ENCODE measurements around the gene ESYT2. TPM values are rescaled to one million over a fixed set of nuclear protein-coding genes. Genes with fewer than 3 reads are reported as not detected.

ESYT2 gene
- total RNA-seq, 1 donor from 2014 or later, result 102 TPM

- Histone ChIP-seq H3K27ac (no peak overlapping the region), H3K4me3 (no peak overlapping the region), H3K27me3 (no peaks in the 10 kb centered on the region), H3K4me1 (no peaks in the 10 kb centered on the region), H3K36me3 (no peaks in the 10 kb centered on the region), H3K9me3 (no peaks in the 10 kb centered on the region)
- TF ChIP-seq CTCF (IDR thresholded peaks at IDR 0.05), result no peak
- DNase-seq (ENCODE audit: low spot score in 2 of 2), result no peak
- intact Hi-C loops (cut with DNase I), result no loop called here
Observed at GRCh38 chr7:158832994-158833393, 3.7 kb upstream of the ESYT2 start.

DNA sequence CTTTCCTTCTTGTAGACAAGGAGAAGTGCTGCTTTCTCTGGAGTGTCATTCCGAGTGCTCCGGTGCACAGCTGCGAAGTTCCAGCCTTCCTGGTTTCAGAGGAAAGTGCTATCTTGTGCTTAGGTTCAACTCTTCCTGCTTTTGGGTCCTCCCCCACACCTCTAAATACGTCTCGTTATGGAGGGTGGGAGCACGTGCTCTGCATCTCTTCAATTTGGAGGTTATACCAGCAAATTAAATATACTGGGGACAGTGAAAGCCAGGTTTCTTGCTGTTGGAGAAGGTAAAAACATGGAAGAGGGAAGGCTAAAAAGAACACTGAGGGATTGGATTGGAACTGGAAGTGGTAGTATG, 2.4 kb upstream of the ESYT2 start:
- no peak for TF ChIP-seq CTCF (IDR thresholded peaks at IDR 0.05)
- DNase-seq (ENCODE audit: low spot score in 2 of 2), result no peak
- Histone ChIP-seq H3K9me3 (no peaks in the 10 kb centered on the region), H3K4me1 (no peaks in the 10 kb centered on the region), H3K36me3 (no peaks in the 10 kb centered on the region), H3K27ac (no peak overlapping the region), H3K4me3 (no peak overlapping the region), H3K27me3 (no peaks in the 10 kb centered on the region)
- intact Hi-C loops (cut with DNase I), result no loop called here

GRCh38 chr7:158830211-158830723, 958 bp upstream of the ESYT2 start:
- Histone ChIP-seq H3K27me3 (no peaks in the 10 kb centered on the region), H3K4me3 (peak overlapping the region; percentile 74 to 90), H3K27ac (peak overlapping the region; percentile 97 to 100), H3K9me3 (no peaks in the 10 kb centered on the region), H3K36me3 (peaks cover 0 to 4% of the 10 kb centered on the region in 2 donors), H3K4me1 (peaks cover 0 to 9% of the 10 kb centered on the region in 2 donors)
- no peak for DNase-seq (ENCODE audit: low spot score in 2 of 2)
- intact Hi-C loops (cut with DNase I), result no loop called here
- TF ChIP-seq CTCF (IDR thresholded peaks at IDR 0.05), result no peak

DNA sequence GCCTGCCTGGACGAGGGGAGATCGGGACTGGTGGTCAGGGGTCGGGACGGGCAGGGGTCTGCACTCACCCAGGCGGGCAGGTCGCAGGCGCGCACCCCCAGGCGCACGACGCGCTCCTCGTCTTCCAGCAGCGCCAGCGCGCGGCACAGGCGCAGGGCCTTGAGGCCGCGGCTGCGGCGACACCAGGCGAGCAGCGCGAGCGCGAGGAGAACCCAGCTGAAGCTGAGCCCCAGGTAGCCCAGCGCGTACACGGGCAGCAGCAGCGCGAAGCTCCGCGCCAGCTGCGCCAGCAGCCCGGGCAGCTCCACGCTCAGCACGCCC, 328 bp downstream of the ESYT2 start:
- H3K4me3 ChIP-seq, result peak overlapping the region; percentile 74 to 90
- no peak for TF ChIP-seq CTCF (IDR thresholded peaks at IDR 0.05)

DNA sequence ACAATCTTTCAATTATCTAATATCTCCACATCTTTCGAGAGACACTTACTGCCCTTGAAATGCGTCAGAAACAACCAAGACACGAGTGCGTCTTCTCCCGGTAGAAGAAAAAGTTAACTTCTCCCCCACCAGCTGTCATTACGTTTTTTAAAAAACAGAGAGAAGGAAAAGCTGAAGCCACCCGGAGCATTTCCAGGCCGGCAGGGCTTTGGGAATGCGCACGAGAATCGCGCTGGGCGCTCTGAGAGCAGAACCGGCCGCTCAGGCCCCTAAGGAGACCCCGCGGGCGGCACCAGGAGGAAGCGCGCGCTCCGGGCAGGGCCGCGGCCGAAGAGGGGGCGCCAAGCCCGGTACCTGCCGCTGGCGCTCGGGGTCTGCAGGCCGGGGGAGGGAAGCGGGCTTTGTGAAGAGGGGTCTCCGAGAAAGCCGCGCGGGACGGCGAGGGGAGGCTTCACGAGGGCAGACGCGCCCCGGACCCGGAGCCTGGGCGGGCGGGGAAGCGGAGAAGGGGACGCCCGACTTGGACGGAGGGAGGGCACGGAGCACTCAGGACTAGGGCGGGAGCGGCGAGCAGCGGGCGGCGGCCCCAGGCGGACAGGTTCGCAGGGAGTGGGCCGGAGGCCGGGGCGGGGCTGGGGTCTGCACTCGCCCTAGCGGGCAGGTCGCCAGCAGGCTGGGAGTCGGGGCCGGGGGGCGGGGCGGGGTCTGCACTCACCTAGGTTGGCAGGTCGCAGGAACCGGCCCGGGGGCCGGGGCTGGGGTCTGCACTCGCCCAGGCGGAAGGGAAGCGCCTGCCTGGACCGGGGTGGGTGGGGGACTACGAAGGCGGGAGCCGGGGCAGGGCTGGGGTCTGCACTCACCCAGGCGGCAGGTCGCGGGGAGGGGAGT, 932 bp downstream of the ESYT2 start:
- Histone ChIP-seq H3K27ac (peak overlapping the region; percentile 97 to 100), H3K9me3 (no peaks in the 10 kb centered on the region), H3K27me3 (no peaks in the 10 kb centered on the region), H3K4me1 (peaks cover 0 to 21% of the 10 kb centered on the region in 2 donors), H3K4me3 (peak overlapping the region; percentile 74 to 90), H3K36me3 (peaks cover 0 to 4% of the 10 kb centered on the region in 2 donors)
- DNase-seq (ENCODE audit: low spot score in 2 of 2), result peak in 1 of 2 donors; percentile 74
- no peak for TF ChIP-seq CTCF (IDR thresholded peaks at IDR 0.05)
- intact Hi-C loops (cut with DNase I), result loop anchor here (1.0 to 10.0 kb wide), 6 partner anchors 9 to 266 kb away; partner anchors contain the start of genes DYNC2I1 and NCAPG2

More for the DNA sequence above, 328 bp downstream of the ESYT2 start:
- H3K4me1 ChIP-seq, result peaks cover 0 to 19% of the 10 kb centered on the region in 2 donors
- H3K27me3 ChIP-seq, result no peaks in the 10 kb centered on the region
- DNase-seq (ENCODE audit: low spot score in 2 of 2), result peak in 1 of 2 donors; percentile 64
- intact Hi-C loops (cut with DNase I), result loop anchor here (1.0 to 10.0 kb wide), 6 partner anchors 10 to 266 kb away; partner anchors contain the start of genes DYNC2I1 and NCAPG2
- peak overlapping the region; percentile 97 to 100 for H3K27ac ChIP-seq
- peaks cover 0 to 4% of the 10 kb centered on the region in 2 donors for H3K36me3 ChIP-seq
- H3K9me3 ChIP-seq, result no peaks in the 10 kb centered on the region

Measured in ascending aorta (tissue), 2 donors.